Measurements from ENCODE around the gene ZNF681.
"Not testable (repeated sequence)": the region's sequence is repeated elsewhere in the genome, so short reads cannot be mapped to it uniquely, and the experiment has no call there.

Gene ZNF681

GRCh38 chr19:23698711-23699520, 59.8 kb downstream of the ZNF681 start:
- no peak for DNase-seq (ENCODE audit: extremely low read depth in 1 of 2, low read depth in 1 of 2)

GRCh38 chr19:23692937-23693336, 65.8 kb downstream of the ZNF681 start:
- DNase-seq (ENCODE audit: extremely low read depth in 1 of 2, low read depth in 1 of 2) = not testable (repeated sequence)

All from activated CD8-positive, alpha-beta memory T cell treated with anti-CD3 and anti-CD28 coated beads for 1 hour (primary cell).